Cortex of kidney (tissue), 1 donor: ENCODE data around the gene ZNF860.

Source experiments
- DNase-seq: peaks from one replicate; lab custom pipeline; 2025; lab: John Stamatoyannopoulos, UW

ZNF860 gene

GRCh38 chr3:31981206-31982181 is at the start of gene ZNF860, which contains the start of gene OSBPL10:
Gene ZNF860 (plus strand): TSS chr3:31981750. CDS start chr3:31989080, 7,330 bp downstream.
Gene OSBPL10 (minus strand): TSS chr3:31981262. CDS start chr3:31981179, 83 bp downstream.
- peak; percentile 36 for DNase-seq

GRCh38 chr3:31932990-31933389 is 48.6 kb upstream of the ZNF860 start:
- no peak for DNase-seq

GRCh38 chr3:31934018-31934417 is 47.5 kb upstream of the ZNF860 start:
- DNase-seq: no peak

GRCh38 chr3:31934866-31935265 is 46.7 kb upstream of the ZNF860 start:
- no peak for DNase-seq

- no peak for DNase-seq
Observed at GRCh38 chr3:31936420-31937060, 45.0 kb upstream of the ZNF860 start.

GRCh38 chr3:31937225-31937624 is 44.3 kb upstream of the ZNF860 start:
- no peak for DNase-seq

GRCh38 chr3:31942446-31942845 is 39.1 kb upstream of the ZNF860 start:
- no peak for DNase-seq

GRCh38 chr3:31943041-31943440 is 38.5 kb upstream of the ZNF860 start:
- no peak for DNase-seq

- no peak for DNase-seq
Observed at GRCh38 chr3:31945738-31946052, 35.9 kb upstream of the ZNF860 start.

- DNase-seq: no peak
Observed at GRCh38 chr3:31946484-31947081, 35.0 kb upstream of the ZNF860 start.

GRCh38 chr3:31947162-31947561 is 34.4 kb upstream of the ZNF860 start:
- DNase-seq: no peak

- DNase-seq: no peak
Observed at GRCh38 chr3:31947671-31948091, 33.9 kb upstream of the ZNF860 start.

- DNase-seq: no peak
Observed at GRCh38 chr3:31948280-31948679, 33.3 kb upstream of the ZNF860 start.

GRCh38 chr3:31952205-31952604 is 29.3 kb upstream of the ZNF860 start:
- no peak for DNase-seq

GRCh38 chr3:31953091-31953490 is 28.5 kb upstream of the ZNF860 start:
- DNase-seq: no peak

GRCh38 chr3:31953636-31954035 is 27.9 kb upstream of the ZNF860 start:
- DNase-seq: no peak

- no peak for DNase-seq
Observed at GRCh38 chr3:31955581-31955980, 26.0 kb upstream of the ZNF860 start.

GRCh38 chr3:31957106-31957505 is 24.4 kb upstream of the ZNF860 start:
- no peak for DNase-seq

GRCh38 chr3:31958701-31959152 is 22.8 kb upstream of the ZNF860 start:
- no peak for DNase-seq

GRCh38 chr3:31959251-31959650 is 22.3 kb upstream of the ZNF860 start:
- no peak for DNase-seq

- no peak for DNase-seq
Observed at GRCh38 chr3:31959951-31960792, 21.4 kb upstream of the ZNF860 start.
